DOHH2 (cell line): ENCODE measurements around the gene GSX2.

Source experiments
- H3F3A ChIP-seq: fragments of 200-600 bp; sonication (generic), shearing (Covaris generic); 2 replicates; pipeline ENCODE4 v1.6.0; 2016; ENCODE audit warnings: antibody characterized with exemption, mild to moderate bottlenecking; ENCODE audit not compliant: control insufficient read depth, insufficient read depth
- H3K27ac ChIP-seq: fragments of 200-600 bp; sonication (generic); 2 replicates; pipeline ENCODE4 v1.5.1; 2014; ENCODE audit warnings: low read depth, mild to moderate bottlenecking, low read length, moderate library complexity
- H3K27me3 ChIP-seq: fragments of 200-600 bp; sonication (generic); 2 replicates; pipeline ENCODE4 v1.6.1; 2014; ENCODE audit warnings: mild to moderate bottlenecking, low read length, mixed read lengths; ENCODE audit not compliant: control insufficient read depth
- H3K36me3 ChIP-seq: fragments of 200-600 bp; sonication (generic); 2 replicates; pipeline ENCODE4 v1.6.1; 2014; ENCODE audit warnings: mild to moderate bottlenecking, low read length, moderate library complexity, mixed read lengths; ENCODE audit not compliant: control insufficient read depth
- H3K4me1 ChIP-seq: fragments of 200-600 bp; sonication (generic); 2 replicates; pipeline ENCODE4 v1.6.1; 2014; ENCODE audit warnings: mild to moderate bottlenecking, low read length, mixed read lengths; ENCODE audit not compliant: control insufficient read depth
- H3K4me2 ChIP-seq: fragments of 200-600 bp; sonication (generic); 2 replicates; pipeline ENCODE4 v1.6.0; 2014; ENCODE audit warnings: mild to moderate bottlenecking, low read length, moderate library complexity
- H3K4me3 ChIP-seq: fragments of 200-600 bp; sonication (generic); 2 replicates; pipeline ENCODE4 v1.5.1; 2014; ENCODE audit warnings: mild to moderate bottlenecking, low read length, mixed read lengths
- H3K79me2 ChIP-seq: fragments of 200-600 bp; sonication (generic); 2 replicates; pipeline ENCODE4 v1.6.1; 2014; ENCODE audit warnings: mild to moderate bottlenecking, low read length, mixed read lengths; ENCODE audit not compliant: control insufficient read depth
- H3K9me2 ChIP-seq: fragments of 200-600 bp; sonication (generic); replicated peaks from 2 replicates; pipeline ENCODE4 v1.6.1; 2014; ENCODE audit warnings: mild to moderate bottlenecking, low read length, mixed read lengths; ENCODE audit not compliant: control insufficient read depth
- H3K9me3 ChIP-seq: fragments of 200-600 bp; sonication (generic); 2 replicates; pipeline ENCODE4 v1.6.1; 2014; ENCODE audit warnings: antibody characterized with exemption, low read length, mixed read lengths; ENCODE audit not compliant: control insufficient read depth, insufficient read depth
- H4K20me1 ChIP-seq: fragments of 200-600 bp; sonication (generic); 2 replicates; pipeline ENCODE4 v1.6.0; 2014; ENCODE audit warnings: low read depth, mild to moderate bottlenecking, antibody characterized with exemption, low read length, moderate library complexity; ENCODE audit not compliant: control insufficient read depth, insufficient read depth
- CTCF ChIP-seq: fragments of 200-600 bp; sonication (generic); IDR thresholded peaks from one replicate; pipeline ENCODE4 v1.5.1; 2014; ENCODE audit warnings: antibody characterized with exemption, mild to moderate bottlenecking, low read depth, low read length; ENCODE audit not compliant: poor library complexity, severe bottlenecking
- EZH2phosphoT487 ChIP-seq: fragments of 200-600 bp; sonication (generic); IDR thresholded peaks from 2 replicates; pipeline ENCODE4 v1.6.1; 2017; ENCODE audit warnings: borderline replicate concordance, mild to moderate bottlenecking, antibody characterized with exemption, low read length, moderate library complexity, mixed read lengths

Gene GSX2

GRCh38 chr4:54073271-54073880 is 26.6 kb upstream of the GSX2 start:
- H3K4me2 ChIP-seq = no peak overlapping the region

GRCh38 chr4:54074381-54074780 is 25.6 kb upstream of the GSX2 start:
- Histone ChIP-seq H4K20me1 (no peaks in the 10 kb centered on the region), H3K27ac (no peak overlapping the region), H3K4me2 (no peak overlapping the region), H3K9me2 (no peaks in the 10 kb centered on the region), H3K27me3 (0 out of 2 replicates have a peak, but pooled peaks cover 5% of the 10 kb centered on the region), H3F3A (no peaks in the 10 kb centered on the region), H3K4me1 (no peaks in the 10 kb centered on the region), H3K4me3 (no peak overlapping the region), H3K9me3 (no peaks in the 10 kb centered on the region), H3K36me3 (no peaks in the 10 kb centered on the region), H3K79me2 (no peaks in the 10 kb centered on the region)
- TF ChIP-seq EZH2phosphoT487 (no peak), CTCF (no peak)

More at GRCh38 chr4:54073271-54073880, 26.6 kb upstream of the GSX2 start:
- Histone ChIP-seq H3K79me2 (no peaks in the 10 kb centered on the region), H4K20me1 (no peaks in the 10 kb centered on the region), H3K27me3 (0 out of 2 replicates have a peak, but pooled peaks cover 5% of the 10 kb centered on the region), H3K4me1 (no peaks in the 10 kb centered on the region), H3K9me3 (no peaks in the 10 kb centered on the region), H3F3A (no peaks in the 10 kb centered on the region), H3K9me2 (no peaks in the 10 kb centered on the region), H3K27ac (no peak overlapping the region), H3K4me3 (no peak overlapping the region), H3K36me3 (no peaks in the 10 kb centered on the region)
- TF ChIP-seq CTCF = no peak
- no peak for TF ChIP-seq EZH2phosphoT487

- TF ChIP-seq EZH2phosphoT487 (no peak), CTCF (no peak)
- Histone ChIP-seq H3K9me3 (no peaks in the 10 kb centered on the region), H3K27me3 (0 out of 2 replicates have a peak, but pooled peaks cover 5% of the 10 kb centered on the region), H3K4me3 (no peak overlapping the region), H3K27ac (no peak overlapping the region), H3K4me1 (no peaks in the 10 kb centered on the region), H3F3A (no peaks in the 10 kb centered on the region), H3K36me3 (no peaks in the 10 kb centered on the region), H3K9me2 (no peaks in the 10 kb centered on the region), H3K4me2 (no peak overlapping the region), H3K79me2 (no peaks in the 10 kb centered on the region), H4K20me1 (no peaks in the 10 kb centered on the region)
Measured at GRCh38 chr4:54076673-54077072, 23.3 kb upstream of the GSX2 start.
